K562 (cell line): ENCODE measurements around the gene ATF4. TPM values are rescaled to one million over a fixed set of nuclear protein-coding genes. Genes with fewer than 3 reads are reported as not detected.
A peak's percentile ranks its signal among the peaks of the same experiment; 100 is the strongest.

Source experiments
- AFF1 ChIP-seq, 2 experiments: fragments of 450-650 bp; IDR thresholded peaks; 2 replicates each; pipeline ENCODE4 v1.6.1; 2018; ENCODE audit warnings: mild to moderate bottlenecking in 2 of 2, low read depth in 1 of 2; ENCODE audit not compliant: partially characterized antibody in 2 of 2
- ARID1B ChIP-seq: fragments of 450-650 bp; IDR thresholded peaks from 2 replicates; pipeline ENCODE4 v1.6.1; 2016; ENCODE audit warnings: antibody characterized with exemption, mild to moderate bottlenecking, inconsistent platforms
- BCOR ChIP-seq: fragments of 450-650 bp; IDR thresholded peaks from 2 replicates; pipeline ENCODE4 v1.6.1; 2016
- E2F1 ChIP-seq: sonication (generic); formaldehyde crosslinking; IDR thresholded peaks from 2 replicates; pipeline ENCODE4 v1.8.1; 2023; ENCODE audit warnings: mild to moderate bottlenecking, missing genetic modification reagents, moderate library complexity
- E2F3 ChIP-seq: fragments of 250-450 bp; sonication (Bioruptor Pico); IDR thresholded peaks from 2 replicates; pipeline ENCODE4 v1.4.0; 2020; ENCODE audit warnings: mild to moderate bottlenecking
- ETV1 ChIP-seq: fragments of 450-650 bp; conservative IDR thresholded peaks from 2 replicates; pipeline ENCODE4 v1.6.1; 2016; ENCODE audit warnings: missing genetic modification characterization, control low read depth, low read depth, missing compliant biosample characterization
- FUS ChIP-seq: fragments of 200-400 bp; formaldehyde crosslinking; optimal IDR thresholded peaks from 2 replicates; pipeline ENCODE3; 2017; ENCODE audit warnings: low read depth, low read length
- ILF3 ChIP-seq: fragments of 450-650 bp; IDR thresholded peaks from 2 replicates; pipeline ENCODE4 v1.6.1; 2018; ENCODE audit warnings: antibody characterized with exemption, mild to moderate bottlenecking, moderate library complexity, borderline replicate concordance
- KDM5B ChIP-seq: fragments of 200-600 bp; sonication (generic); IDR thresholded peaks from 2 replicates; pipeline ENCODE4 v1.6.1; 2012; ENCODE audit warnings: low read depth, mild to moderate bottlenecking, moderate library complexity, low read length, control low read depth, inconsistent platforms; ENCODE audit not compliant: insufficient replicate concordance
- MNT ChIP-seq, 2 experiments: fragments of 450-650 bp; conservative IDR thresholded peaks; 2 replicates each; pipeline ENCODE4 v1.6.1; 2017; ENCODE audit warnings: mild to moderate bottlenecking in 2 of 2, moderate library complexity in 2 of 2
- NRF1 ChIP-seq, 2 experiments: fragments of 450-650 bp; IDR thresholded peaks in 1 of 2; conservative IDR thresholded peaks in 1 of 2; 2 replicates each; pipeline ENCODE4 v1.6.1; 2014; ENCODE audit warnings: mild to moderate bottlenecking in 2 of 2
- POLR2A ChIP-seq: fragments of 450-650 bp; conservative IDR thresholded peaks from 2 replicates; pipeline ENCODE4 v1.6.1; 2016
- ZBTB11 ChIP-seq, 3 experiments: fragments of 200-800 bp in 1 of 3; fragments of 250-450 bp in 1 of 3; fragments of 450-650 bp in 1 of 3; sonication (Bioruptor Pico) in 1 of 3; sonication (Bioruptor generic) in 1 of 3; formaldehyde crosslinking in 1 of 3; IDR thresholded peaks; 2 replicates each; pipeline versions ENCODE4 v1.6.1 to v1.8.0; 2016 to 2022; ENCODE audit warnings: mild to moderate bottlenecking in 2 of 3, missing genetic modification characterization in 2 of 3, missing compliant biosample characterization in 1 of 3, moderate library complexity in 1 of 3
- ZNF324 ChIP-seq: fragments of 250-450 bp; sonication (Bioruptor Pico); IDR thresholded peaks from 2 replicates; pipeline ENCODE4 v1.4.0; 2020; ENCODE audit warnings: mild to moderate bottlenecking
- ZNF511 ChIP-seq: sonication (generic); formaldehyde crosslinking; IDR thresholded peaks from 2 replicates; pipeline ENCODE4 v1.8.0; 2022; ENCODE audit warnings: mild to moderate bottlenecking, missing genetic modification reagents
- polyA plus RNA-seq, 8 experiments: library from polyadenylated mRNA; depleted of rRNA in 4 of 8; stranded (reverse) in 5 of 8; unstranded in 3 of 8; fragments of >200 nt; fragmentation: Nextera tagmentation in 2 of 8; fragmentation: Illumina TruSeq in 1 of 8; extraction: Ambion mirVana in 2 of 8; extraction: Trizol in 1 of 8; gene quantifications; 2 replicates each; pipeline versions ENCODE4 v1.2.1 to v1.2.3, GENCODE V29; 2011 to 2014; ENCODE audit warnings: inconsistent platforms in 1 of 8, missing spikeins in 1 of 8
- total RNA-seq, 7 experiments: library from RNA; depleted of rRNA in 6 of 7; stranded (reverse); fragments of >200 nt in 6 of 7; fragmentation: Illumina TruSeq in 2 of 7; extraction: Trizol in 2 of 7; gene quantifications; 2 replicates each; pipeline versions ENCODE4 v1.2.1 to v1.2.3, GENCODE V29; 2011 to 2021; ENCODE audit warnings: low replicate concordance in 1 of 7

Gene ATF4
- total and polyA plus RNA-seq, 9 of the 15 experiments (the other 6 are each of a cell fraction or from before 2014, with no cell fraction given) = 93.1 to 723 (median 355) TPM

- TF ChIP-seq AFF1 (IDR thresholded peaks at IDR 0.05; ENCODE audit: low read depth in 1 of 2, partially characterized antibody in 2 of 2) (peak in 1 of 2 experiments; percentile 84), ZBTB11 (CRISPR knock-in tag; IDR thresholded peaks at IDR 0.05) (peak in 1 of 3 experiments; percentile 54; a peak in 2 of 6 replicates), ZNF511 (CRISPR knock-in tag) (peak; percentile 95), ZNF324 (CRISPR knock-in tag) (no peak), KDM5B (peak; percentile 98), POLR2A (peak; percentile 99), ETV1 (peak; percentile 99), MNT (conservative IDR thresholded peaks at IDR 0.05) (peak; percentile 96), FUS (no peak), NRF1 (conservative IDR thresholded peaks at IDR 0.05 in 1 of 2, IDR thresholded peaks at IDR 0.05 in 1 of 2) (peak; percentile 43 to 57; a peak in 3 of 4 replicates), ARID1B (peak; percentile 44), E2F1 (CRISPR knock-in tag) (peak; percentile 83), BCOR (peak; percentile 39), E2F3 (CRISPR knock-in tag) (peak; percentile 19; the same call in 1 of the 2 replicates), ILF3 (peak; percentile 67; the same call in 1 of the 2 replicates)
Observed at GRCh38 chr22:39520226-39521105, at the start of gene ATF4 (continued).
